CD1c-positive myeloid dendritic cell (primary cell): Measurements from ENCODE around the gene SPATA3.

Source experiments
- DNase-seq: peaks from one replicate; pipeline ENCODE4 v3.0.0-alpha.2; 2016; ENCODE audit errors: extremely low spot score

Gene SPATA3

DNA sequence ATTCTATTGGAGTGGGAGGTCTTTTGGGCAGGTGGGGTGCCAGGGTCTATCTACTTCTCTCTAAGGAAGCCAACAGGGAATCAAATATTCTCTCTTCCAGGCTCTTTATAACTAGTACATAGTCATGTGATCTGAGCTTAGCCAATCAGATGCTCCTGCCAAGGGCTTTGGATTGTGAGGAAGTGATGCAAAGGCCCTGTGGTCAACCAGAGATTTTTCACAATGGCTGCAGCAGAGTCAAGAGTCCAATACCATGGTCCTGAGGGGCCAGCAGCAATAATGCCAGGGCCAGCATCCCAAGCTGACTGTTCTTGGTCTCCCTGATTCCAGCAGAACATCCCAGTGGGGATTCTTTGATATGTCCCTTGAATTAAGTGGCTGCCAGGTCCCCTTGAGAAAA, 33.0 kb downstream of the SPATA3 start:
- DNase-seq: no peak

DNA sequence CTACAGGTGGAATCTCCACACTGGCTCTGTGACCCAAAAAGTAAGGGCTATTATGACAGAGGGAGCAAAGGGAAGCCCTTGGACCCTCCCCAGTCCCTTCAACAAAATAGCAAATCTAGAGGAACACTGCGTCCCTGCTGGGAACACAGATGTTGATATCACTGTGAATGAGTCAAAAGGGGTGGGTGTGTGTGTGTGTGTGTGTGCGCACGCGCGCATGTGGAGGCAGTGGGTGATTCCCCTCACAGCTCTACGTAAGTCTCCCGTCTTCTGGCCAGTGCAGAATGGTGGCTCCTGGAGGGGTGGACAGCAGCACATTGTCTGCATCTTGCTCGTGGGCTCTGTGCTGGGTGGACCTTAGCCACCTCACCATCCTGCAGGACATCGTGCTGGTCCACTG, 33.6 kb downstream of the SPATA3 start:
- no peak for DNase-seq

DNA sequence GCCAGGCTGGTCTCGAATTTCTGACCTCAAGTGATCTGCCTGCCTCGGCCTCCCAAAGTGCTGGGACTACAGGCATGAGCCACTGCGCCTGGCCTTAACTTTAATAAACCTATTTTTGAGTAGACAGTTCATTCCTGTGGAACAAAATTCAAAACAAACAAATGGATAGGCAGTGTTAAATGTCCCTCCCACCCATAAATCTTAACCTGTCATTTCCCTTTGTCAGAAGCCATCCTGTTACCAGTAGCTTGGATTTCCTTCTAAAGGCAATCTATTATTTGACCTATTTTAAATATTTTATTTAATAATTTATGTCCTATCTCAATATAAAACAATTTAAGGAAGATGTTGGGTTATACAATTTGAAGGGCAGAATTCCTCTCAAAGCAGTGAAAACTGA, 34.8 kb downstream of the SPATA3 start:
- DNase-seq: no peak

DNA sequence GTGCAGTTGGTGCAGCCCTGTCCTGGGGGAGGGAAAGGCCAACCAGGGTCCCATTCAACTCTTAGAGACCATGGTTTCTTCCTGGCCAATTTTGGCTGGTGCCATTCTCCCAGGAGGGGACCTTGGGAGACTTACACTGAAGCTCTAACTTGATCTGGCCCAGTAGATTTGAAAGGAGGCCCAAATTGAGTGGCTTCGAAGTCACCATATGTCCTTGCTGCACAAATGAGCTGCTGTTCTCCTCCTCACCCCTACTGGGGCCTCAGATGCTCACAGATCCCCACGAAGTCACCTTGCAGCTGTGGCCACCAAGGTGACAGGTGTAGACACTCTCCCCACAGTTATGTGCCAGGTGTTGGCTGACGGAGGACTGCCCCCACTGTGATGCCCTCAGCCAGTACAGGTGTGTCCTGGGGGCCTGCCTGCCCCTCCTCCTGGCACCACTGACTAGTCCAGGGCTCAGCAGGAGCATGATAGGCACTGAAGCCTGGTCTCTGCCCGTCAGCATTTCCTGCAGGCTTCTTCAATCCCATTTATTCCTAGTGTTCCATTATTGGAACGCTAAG, 36.7 kb downstream of the SPATA3 start:
- DNase-seq: no peak

DNA sequence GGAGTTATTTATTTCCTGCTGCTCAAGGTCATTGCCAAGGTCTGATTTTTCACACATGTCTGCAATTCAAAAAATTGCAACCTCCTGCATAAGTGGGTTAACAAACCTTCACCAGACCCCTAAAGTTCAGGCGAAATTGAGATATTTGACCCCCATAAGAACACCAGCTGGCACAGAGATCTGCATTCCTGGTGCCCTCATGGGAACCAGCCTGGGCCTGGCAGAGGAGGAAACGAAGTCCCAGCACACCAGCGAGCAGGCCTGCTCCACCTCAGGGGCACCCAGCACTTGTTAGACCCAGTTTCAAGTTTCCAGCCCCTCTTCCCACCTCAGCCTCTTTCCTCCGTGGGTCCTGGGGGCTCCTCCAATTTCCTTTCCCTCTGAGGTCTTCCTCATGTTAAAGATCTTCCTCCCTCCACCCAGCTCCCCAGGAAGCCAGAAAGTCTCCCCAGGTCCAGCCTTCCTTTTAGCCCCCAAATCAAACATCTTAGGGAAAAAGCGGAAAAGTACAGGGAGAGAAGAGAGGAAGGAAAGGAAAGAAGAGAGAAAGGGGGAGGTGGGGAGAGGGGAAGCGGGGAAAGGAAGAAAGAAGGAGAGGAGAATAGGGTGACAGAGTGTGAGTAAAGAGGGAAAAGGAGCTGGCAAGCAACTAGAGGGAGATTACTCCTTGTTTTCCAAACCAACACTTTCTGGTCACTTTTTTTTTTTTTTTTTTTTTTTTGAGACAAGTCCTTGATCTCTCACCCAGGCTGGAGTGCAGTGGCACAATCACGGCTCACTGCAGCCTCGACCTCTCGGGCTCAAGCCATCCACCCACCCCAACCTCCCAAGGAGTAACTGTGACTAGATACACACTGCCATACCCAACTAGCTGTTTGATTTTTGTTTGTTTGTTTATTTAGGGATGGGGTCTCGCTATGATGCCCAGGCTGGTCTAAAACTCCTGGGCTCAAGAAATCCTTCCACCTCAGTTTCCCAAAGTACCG, 37.5 kb downstream of the SPATA3 start:
- DNase-seq: no peak

DNA sequence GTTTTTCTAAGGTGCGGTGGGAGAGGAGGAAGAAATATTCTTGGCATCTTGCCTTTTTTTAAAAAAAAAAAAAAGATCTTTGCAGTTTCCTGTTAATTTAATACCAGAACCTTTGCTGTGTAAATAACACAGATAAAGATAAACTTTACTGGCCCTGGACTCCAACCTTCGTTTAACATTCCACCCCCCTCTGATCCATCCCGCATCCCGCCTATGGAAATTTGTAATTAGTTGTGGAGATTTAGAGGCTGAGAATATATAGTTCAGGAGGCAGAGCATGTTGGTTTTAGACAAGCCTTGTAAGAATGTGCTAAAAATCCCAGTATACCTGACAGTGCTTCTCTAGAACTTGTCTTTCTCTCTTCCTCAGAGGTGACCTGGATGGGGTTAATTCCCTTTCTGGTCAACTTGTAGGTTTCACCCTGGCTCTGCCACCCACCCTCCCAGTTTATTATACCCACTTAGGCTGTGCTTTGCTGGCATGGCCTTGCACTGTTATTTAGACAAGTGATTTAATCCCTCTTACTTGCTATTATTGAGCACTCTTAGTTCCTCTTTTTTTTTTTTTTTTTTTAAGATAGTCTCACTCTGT, 38.5 kb downstream of the SPATA3 start:
- DNase-seq: no peak

DNA sequence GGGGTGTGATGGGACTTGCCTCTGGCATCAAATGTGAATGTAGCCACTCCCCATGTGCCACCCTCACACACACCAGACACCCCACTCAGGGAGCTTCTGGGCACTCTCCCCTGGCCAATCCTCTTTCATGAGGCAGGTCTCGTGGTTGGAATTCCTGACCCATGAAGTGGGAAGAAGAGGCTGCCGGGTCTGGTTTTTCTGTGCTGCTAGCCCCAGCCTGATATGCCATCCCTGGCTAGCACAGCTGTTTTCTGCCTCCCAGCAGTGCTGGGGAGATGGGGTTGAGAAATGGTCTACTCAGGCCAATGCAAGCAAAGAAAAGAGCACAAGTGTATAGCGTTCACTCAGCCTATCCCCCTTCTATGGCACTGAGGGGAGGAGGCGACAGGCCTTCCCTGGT, 40.2 kb downstream of the SPATA3 start:
- DNase-seq: no peak

DNA sequence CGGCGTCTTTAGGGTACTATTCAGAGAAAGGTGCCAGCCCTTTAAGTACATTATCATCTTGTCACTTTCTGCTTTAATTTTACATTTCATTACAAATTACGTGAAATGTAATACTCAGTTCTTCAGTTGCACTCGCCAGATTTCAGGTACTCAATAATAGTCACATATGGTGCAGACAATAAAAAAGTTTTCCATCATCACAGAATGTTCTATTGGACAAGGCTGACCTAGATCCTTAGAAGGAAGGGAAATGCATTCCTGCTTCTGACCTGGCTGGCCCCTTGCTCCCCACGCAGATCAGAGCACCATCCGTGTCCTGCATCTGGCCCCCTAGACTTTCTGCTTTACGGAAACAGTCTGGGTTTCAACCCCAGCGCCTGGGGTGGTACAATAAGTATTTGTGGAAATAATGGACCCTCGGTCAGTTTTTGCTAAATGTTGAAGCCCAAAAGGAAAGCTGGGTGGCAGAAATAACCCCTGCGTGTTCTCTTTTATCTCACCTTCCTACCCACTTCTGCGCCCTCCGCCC, 40.7 kb downstream of the SPATA3 start:
- DNase-seq: no peak

DNA sequence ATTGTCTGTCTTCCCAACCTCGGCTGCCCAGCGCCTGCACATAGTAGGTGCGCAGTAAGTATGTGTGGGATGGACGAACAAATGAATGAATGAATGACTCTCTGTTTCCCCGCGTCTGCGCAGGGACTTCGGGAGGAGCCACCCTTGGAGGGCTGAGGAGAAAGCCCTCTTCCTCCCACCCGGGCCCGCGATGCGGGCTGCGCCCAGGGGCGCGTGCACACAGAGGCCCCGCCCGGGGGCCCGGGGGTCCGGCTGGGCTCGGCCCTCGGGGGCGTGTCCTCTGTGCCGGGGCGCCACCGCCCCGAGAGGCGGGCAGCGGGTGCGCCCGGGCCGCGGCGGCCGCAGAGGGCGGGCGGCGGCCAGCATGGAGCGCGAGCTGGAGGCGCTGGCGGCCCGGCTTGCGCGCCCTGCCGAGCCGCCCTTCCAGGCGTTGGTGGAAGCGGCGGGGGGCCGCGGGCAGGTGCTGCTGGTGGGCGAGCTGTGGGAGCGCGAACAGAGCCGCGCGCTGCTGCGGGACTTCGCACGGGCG, 41.3 kb downstream of the SPATA3 start, which contains the start of gene C2orf72:
Gene C2orf72 (plus strand): TSS at position 322 of the 529 bp plus-strand sequence. CDS start 43 bp downstream, at position 365.
- no peak for DNase-seq

DNA sequence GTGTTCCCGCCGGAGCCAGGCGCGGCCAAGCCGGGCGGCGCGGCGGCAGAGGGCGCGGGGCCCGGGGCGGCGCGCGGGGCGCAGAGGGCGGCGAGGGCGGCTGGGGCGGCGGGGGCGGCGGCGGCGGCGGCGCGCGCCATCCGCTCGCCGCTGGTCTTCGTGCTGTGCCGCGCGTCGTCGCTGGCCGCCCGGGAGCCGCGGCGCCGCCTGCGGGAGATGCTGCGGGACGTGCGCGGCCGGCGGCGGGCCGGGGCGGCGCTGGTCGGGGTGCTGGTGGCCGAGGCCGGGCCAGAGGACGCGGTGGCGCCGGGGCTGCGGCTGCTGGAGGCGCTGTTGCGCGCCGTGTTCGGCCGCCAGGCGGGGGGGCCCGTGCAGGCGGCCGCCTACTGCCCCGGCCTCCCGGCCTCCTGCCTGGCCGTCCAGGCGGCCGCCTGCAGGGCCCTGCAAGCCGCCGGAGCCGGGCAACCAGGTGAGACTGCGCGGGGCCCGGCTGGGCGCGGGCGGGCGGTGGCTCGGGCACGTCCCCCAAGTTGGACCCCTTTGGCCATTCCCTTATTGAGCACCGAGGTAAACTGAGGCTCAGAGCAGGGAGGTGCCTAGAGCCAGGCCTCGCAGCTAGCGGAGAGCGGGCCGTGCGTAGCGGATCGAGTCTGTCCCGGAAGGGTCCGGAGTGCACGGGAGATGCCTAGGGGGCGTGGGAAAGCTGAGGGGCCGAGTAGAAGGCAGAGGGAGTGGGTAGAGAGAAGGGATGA, 42.0 kb downstream of the SPATA3 start:
- DNase-seq: no peak

DNA sequence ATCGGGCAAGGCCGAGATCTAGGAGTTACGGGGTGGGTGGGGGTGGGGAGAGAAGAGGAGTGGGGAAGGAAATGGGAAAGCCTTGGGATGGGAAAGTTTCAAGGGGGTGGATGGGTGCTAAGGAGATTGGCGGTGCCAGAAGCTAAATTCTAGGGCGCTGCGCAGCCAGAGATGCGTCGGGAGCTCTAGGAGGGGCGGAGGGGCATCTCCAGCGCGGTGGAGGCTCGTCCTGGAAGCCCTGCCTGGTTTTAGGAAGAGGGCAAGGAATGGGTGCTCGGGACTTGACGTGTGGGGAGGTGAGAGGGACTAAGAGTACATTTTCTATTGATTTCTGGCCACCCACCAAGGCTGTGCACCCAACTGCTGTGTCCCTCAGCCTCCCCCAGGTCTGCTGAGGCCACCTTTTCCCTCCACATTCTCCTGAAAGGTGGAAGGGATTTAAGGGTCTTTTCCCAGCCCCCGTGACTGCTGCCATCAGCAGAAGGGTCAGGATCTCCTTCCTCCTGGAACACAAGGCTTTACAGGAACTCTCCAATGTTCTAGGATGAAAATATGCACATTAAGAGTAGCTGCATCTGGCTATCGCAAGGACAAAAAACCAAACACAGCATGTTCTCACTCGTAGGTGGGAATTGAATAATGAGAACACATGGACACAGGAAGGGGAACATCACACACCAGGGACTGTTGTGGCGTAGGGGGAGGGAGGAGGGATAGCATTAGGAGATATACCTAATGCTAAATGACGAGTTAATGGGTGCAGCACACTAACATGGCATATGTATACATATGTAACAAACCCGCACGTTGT, 42.8 kb downstream of the SPATA3 start:
- DNase-seq: no peak

DNA sequence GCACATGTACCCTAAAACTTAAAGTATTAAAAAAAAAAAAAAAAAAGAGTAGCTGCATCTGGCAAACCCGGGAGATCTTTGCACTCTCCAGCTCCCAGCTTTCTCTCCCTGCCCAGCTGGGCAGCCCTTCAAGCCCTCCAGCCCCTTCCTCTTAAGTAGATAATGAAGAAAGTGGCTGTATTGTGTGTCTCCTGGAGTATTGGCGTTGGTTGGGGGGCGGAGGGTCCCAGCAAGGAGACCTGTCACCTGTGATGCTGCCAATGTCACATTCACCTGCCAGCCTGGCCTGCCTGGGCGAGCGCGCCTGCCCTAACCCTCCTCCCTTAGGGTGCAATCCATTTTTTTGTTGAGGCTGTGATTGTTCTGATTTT, 43.4 kb downstream of the SPATA3 start:
- DNase-seq: no peak

DNA sequence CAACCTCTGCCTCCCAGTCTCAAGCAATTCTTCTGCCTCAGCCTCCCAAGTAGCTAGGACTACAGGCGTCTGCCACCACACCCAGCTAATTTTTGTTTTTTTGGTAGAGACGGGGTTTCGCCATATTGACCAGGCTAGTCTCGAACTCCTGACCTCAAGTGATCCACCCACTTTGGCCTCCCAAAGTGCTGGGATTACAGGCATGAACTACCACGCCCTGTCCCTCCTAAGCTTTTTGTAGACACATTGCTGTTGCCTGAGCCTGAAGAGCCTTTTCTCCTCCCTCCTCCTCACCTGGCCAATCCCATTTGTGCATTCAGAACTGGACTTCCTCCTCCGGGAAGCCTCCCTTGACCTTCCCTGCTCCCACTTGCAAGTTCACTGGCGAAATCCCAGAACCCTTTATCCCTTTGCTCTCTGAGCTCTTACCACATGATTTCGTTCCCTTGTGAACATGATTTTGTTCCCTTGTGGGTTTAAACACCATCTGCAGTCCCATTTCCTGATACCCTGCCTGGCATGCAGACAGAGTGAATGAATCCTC, 44.0 kb downstream of the SPATA3 start:
- no peak for DNase-seq

DNA sequence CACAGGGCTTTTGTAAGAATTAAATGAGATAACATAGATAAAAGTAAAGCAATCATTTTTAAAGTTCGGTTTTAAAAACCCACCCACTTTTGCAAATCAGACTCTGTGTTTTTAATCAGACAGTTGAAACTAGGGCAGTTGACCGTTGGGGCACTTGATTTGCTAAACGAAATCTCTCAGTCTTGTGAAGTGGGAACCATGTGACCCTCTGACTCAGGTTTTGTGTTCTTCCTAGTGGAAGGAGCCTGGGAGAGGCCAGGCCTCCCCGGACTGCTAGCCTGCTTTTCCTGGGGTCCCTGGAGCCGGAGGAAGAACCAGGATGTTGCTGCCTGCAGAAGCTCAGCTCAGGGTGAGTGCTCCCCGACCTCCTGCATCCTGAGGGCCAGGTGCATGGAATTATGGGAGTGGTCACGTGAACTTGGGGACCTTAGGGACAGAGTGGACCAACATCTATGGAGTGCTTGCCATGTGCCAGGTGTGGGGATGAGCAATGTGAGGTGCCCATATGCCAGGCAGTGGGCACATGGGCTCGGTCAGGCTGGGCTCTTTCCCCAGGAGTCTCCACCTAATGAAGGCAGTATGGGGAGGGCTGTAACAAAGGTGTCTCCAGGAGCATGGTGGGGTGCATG, 45.3 kb downstream of the SPATA3 start:
- no peak for DNase-seq

DNA sequence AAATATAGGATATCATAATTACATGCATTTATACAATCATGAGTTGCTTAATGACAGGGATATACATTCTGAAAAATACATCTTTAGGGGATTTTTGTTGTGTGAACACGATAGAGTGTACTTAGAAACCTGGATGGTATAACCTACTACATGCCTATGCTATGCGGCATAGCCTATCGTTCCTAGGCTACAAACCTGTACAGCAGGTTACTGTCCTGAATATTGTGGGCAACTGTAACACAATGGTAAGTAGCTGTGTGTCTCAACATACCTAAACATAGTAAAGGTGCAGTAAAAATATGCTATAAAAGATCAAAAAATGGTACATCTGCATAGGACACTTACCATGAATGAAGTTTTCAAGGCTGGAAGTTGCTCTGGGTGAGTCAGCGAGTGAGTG, 47.9 kb downstream of the SPATA3 start:
- DNase-seq: no peak

DNA sequence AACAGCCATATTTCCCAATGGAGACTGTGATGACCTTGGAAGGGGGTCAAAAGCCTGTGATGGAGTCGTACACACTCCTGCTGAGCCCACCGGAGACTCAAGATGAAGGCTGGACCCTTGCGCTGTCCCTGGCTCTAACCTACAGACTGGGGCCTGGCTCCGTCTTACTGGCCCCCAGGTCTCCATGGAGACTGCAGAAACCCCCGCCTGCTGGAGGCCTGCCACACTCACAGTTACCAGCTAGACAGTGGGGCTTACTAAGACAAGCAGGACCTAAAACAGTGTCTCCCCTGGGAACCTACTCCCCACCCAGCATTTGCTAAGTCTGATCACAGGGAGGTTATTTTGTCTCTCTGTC, 51.0 kb downstream of the SPATA3 start:
- DNase-seq: no peak

DNA sequence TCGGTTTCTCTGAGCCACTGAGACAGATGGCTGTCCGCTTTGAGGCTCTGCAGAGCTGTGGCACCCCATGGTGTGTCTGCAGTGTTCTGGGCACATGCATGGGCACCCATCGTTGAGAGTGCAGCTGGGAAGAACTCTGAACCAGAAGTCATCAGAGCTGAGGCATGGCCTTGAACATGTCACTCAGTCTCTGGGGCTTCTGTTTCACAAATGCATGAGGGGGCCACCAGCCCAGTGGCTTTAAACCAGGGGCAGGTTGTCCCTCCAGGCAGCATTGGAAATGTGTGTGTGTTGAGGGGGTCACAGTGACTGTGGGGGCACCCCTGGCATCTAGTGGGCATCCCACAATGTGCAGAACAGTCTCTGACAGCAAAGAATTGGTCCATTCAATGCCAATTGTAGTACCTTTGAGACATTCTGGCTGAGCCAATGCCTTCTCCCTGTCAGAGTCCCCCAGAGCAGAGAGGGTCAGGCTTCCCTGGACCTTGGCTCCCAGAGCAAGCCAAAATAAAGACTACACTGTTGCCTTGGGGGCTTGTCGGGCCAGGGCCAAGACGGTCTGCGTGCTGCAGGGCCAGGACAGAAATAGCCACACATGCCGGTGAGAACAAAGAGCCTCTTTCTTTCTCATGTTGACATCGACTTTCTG, 51.5 kb downstream of the SPATA3 start:
- DNase-seq: no peak

DNA sequence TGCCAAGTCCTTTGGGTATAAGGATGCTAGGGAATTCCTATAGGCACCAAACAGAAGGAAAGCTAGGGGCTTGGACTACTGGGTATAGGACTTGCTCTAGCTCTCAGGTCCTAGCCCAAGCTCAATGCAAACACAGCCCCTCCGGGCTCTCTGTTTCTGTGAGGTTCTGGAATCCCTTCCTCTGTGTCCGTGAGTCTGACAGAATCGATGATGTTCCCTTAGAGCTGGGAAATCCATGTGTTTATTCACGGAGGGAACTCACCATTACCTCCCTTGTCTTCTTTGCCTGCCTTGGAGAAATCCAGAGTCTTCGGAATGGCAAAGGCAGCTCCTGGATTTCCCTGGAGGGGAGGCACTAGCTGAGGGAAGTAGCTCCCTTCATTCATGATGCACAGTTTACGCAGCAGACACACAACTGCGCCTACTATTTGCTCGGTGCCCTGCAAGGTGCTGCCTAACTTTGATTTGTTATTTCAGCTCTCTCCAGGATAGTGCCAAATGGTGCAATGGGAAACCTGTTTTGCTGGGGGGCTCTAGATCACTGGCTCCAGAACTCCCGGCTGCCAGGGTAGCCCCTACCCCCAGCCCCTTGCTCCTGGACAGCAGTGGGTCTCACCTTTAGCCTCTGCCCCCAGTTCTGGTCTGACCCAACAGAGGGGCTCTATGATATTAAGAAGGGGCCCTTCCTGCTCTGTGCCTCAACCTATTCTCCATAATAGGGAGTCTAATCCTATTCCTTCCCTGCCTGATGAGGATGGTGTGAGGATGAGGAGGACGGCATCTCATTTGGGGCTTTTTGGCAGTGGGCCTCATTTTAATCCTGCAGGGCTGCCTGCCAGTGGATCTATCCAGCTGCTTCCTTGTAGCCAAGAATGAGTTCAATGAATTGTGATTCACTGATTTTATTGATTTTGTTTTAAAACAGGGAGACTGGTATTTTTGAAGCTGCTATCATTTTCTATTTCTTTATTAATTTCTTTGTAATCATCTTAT, 52.3 kb downstream of the SPATA3 start:
- no peak for DNase-seq
